ENCODE results near the gene ARHGAP18.

The ARHGAP18 gene

GRCh38 chr6:129601323-129601722, 108.7 kb downstream of the ARHGAP18 start:
- Histone ChIP-seq H3K4me1 (ENCODE audit: control insufficient read depth in 1 of 2, insufficient read depth in 1 of 2, low read depth in 1 of 2, low read length in 1 of 2) (no peaks in the 10 kb centered on the region), H3K9me3 (no peaks in the 10 kb centered on the region), H3K27me3 (no peaks in the 10 kb centered on the region), H3K27ac (no peak overlapping the region), H3K4me3 (ENCODE audit: low read depth in 1 of 2, low read length in 1 of 2) (no peak overlapping the region), H3K36me3 (peaks cover 28% of the 10 kb centered on the region)
- no peak for TF ChIP-seq CTCF (IDR thresholded peaks at IDR 0.05)

GRCh38 chr6:129599467-129599866, 110.5 kb downstream of the ARHGAP18 start:
- Histone ChIP-seq H3K4me3 (ENCODE audit: low read depth in 1 of 2, low read length in 1 of 2) (no peak overlapping the region), H3K27ac (no peak overlapping the region), H3K36me3 (peaks cover 24% of the 10 kb centered on the region), H3K9me3 (no peaks in the 10 kb centered on the region), H3K4me1 (ENCODE audit: control insufficient read depth in 1 of 2, insufficient read depth in 1 of 2, low read depth in 1 of 2, low read length in 1 of 2) (no peaks in the 10 kb centered on the region), H3K27me3 (no peaks in the 10 kb centered on the region)
- TF ChIP-seq CTCF (IDR thresholded peaks at IDR 0.05) = no peak

- no peaks in the 10 kb centered on the region for H3K9me3 ChIP-seq
- H3K4me3 ChIP-seq (ENCODE audit: low read depth in 1 of 2, low read length in 1 of 2) = no peak overlapping the region
- peak; percentile 58 for TF ChIP-seq CTCF (IDR thresholded peaks at IDR 0.05)
- peaks cover 16% of the 10 kb centered on the region for H3K36me3 ChIP-seq
- no peaks in the 10 kb centered on the region for H3K27me3 ChIP-seq
- H3K27ac ChIP-seq = no peak overlapping the region
- no peaks in the 10 kb centered on the region for H3K4me1 ChIP-seq (ENCODE audit: control insufficient read depth in 1 of 2, insufficient read depth in 1 of 2, low read depth in 1 of 2, low read length in 1 of 2)
Measured at GRCh38 chr6:129598244-129599187, 111.5 kb downstream of the ARHGAP18 start.

- no peak for TF ChIP-seq CTCF (IDR thresholded peaks at IDR 0.05)
- no peaks in the 10 kb centered on the region for H3K9me3 ChIP-seq
- H3K27ac ChIP-seq = no peak overlapping the region
- H3K4me1 ChIP-seq (ENCODE audit: control insufficient read depth in 1 of 2, insufficient read depth in 1 of 2, low read depth in 1 of 2, low read length in 1 of 2) = no peaks in the 10 kb centered on the region
- peaks cover 16% of the 10 kb centered on the region for H3K36me3 ChIP-seq
- no peak overlapping the region for H3K4me3 ChIP-seq (ENCODE audit: low read depth in 1 of 2, low read length in 1 of 2)
- no peaks in the 10 kb centered on the region for H3K27me3 ChIP-seq
Measured at GRCh38 chr6:129597023-129597713, 112.8 kb downstream of the ARHGAP18 start.

DNA sequence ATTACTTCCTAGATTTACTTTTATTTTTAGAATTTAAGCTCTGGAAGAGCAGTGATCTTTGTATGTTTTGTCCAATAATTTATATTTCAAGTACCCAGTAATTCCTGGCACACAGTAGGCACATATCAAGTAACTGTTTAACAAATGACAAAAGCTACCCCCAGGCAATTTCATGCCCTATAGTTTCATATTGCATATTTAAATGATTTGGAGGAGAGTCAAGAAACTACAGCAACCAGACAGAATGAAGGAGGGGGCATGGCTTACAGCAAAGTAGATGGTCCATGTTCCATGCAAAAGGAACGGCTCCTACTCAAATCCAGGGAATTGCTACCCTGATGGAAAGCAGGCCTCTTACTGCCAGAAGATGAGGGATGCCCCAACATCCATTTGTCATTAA, 113.5 kb downstream of the ARHGAP18 start:
- Histone ChIP-seq H3K27me3 (no peaks in the 10 kb centered on the region), H3K9me3 (no peaks in the 10 kb centered on the region), H3K4me3 (ENCODE audit: low read depth in 1 of 2, low read length in 1 of 2) (no peak overlapping the region), H3K27ac (no peak overlapping the region), H3K4me1 (ENCODE audit: control insufficient read depth in 1 of 2, insufficient read depth in 1 of 2, low read depth in 1 of 2, low read length in 1 of 2) (no peaks in the 10 kb centered on the region), H3K36me3 (peaks cover 12% of the 10 kb centered on the region)
- TF ChIP-seq CTCF (IDR thresholded peaks at IDR 0.05) = no peak
